HCT116 (cell line): ENCODE results near the gene PHKB. TPM values are rescaled to one million over a fixed set of nuclear protein-coding genes. Genes with fewer than 3 reads are reported as not detected.

Experiments used
- ATAC-seq: fragments of 200-7000 bp; cut with Tn5 transposase; 2 replicates; pipeline ENCODE4 v1.9.1; 2020; ENCODE audit warnings: mild to moderate bottlenecking, moderate library complexity
- BruUV-seq: library from RNA; stranded (reverse); fragments of 400-500 nt; replicated peaks from 2 replicates; lab custom pipeline; 2021; lab: Mats Ljungman, UMichigan
- CTCF ChIA-PET: fragments of 300-600 bp; sonication (Branson Sonifier 250); formaldehyde crosslinking; loops from one replicate; lab custom pipeline; 2021; ENCODE audit warnings: antibody characterized with exemption; lab: Charles Lee
- POLR2A ChIA-PET: fragments of 300-600, 350-600 bp; sonication (Branson Sonifier 250); formaldehyde crosslinking; loops from one replicate; lab custom pipeline; 2021; ENCODE audit warnings: antibody characterized with exemption; lab: Charles Lee
- RAD21 ChIA-PET, 2 experiments: fragments of 300-600 bp; sonication (Branson Sonifier 250); formaldehyde crosslinking; loops; one replicate each; lab custom pipeline; 2023; ENCODE audit warnings: low total read pairs in 2 of 2; ENCODE audit not compliant: uncharacterized antibody in 2 of 2, unreplicated experiment in 2 of 2, low non-redundant PET in 1 of 2; lab: Charles Lee
- DNase-seq: peaks from one replicate; pipeline ENCODE4 v3.0.0-alpha.2; 2010; ENCODE audit warnings: low read depth, low spot score
- H2AFZ ChIP-seq: fragments of 200-600 bp; shearing (Covaris generic), sonication (generic); 2 replicates; pipeline ENCODE4 v1.6.1; 2017; ENCODE audit warnings: low read depth, mixed run types, mixed read lengths, antibody characterized with exemption, low read length; ENCODE audit not compliant: poor library complexity, severe bottlenecking
- H3K27ac ChIP-seq: 2 replicates; pipeline ENCODE4 v1.5.1; 2012; ENCODE audit warnings: low read depth, low read length
- H3K27me3 ChIP-seq: fragments of 200-600 bp; sonication (generic); 2 replicates; pipeline ENCODE4 v1.6.1; 2016; ENCODE audit warnings: mixed run types, low read length, mixed read lengths; ENCODE audit not compliant: insufficient read depth
- H3K36me3 ChIP-seq, 2 experiments: fragments of 200-500 bp in 1 of 2; fragments of 200-600 bp in 1 of 2; sonication (Bioruptor generic) in 1 of 2; sonication (generic) in 1 of 2; 2 replicates each; pipeline versions ENCODE4 v1.5.1 to v1.6.1; 2014 to 2016; ENCODE audit warnings: low read length in 2 of 2, inconsistent platforms in 1 of 2, mixed read lengths in 1 of 2, mixed run types in 1 of 2; ENCODE audit not compliant: insufficient read depth in 2 of 2, control insufficient read depth in 1 of 2
- H3K4me1 ChIP-seq, 2 experiments: fragments of 200-600 bp in 1 of 2; sonication (generic) in 1 of 2; 2 replicates each; pipeline versions ENCODE4 v1.5.1 to v1.6.1; 2012 to 2017; ENCODE audit warnings: low read length in 2 of 2, inconsistent platforms in 1 of 2, mild to moderate bottlenecking in 1 of 2, mixed read lengths in 1 of 2, mixed run types in 1 of 2, moderate library complexity in 1 of 2; ENCODE audit not compliant: insufficient read depth in 2 of 2, control insufficient read depth in 1 of 2
- H3K4me2 ChIP-seq: fragments of 200-600 bp; sonication (generic); 2 replicates; pipeline ENCODE4 v1.6.1; 2017; ENCODE audit warnings: mixed run types, low read length, mixed read lengths
- H3K4me3 ChIP-seq, 2 experiments: fragments of 200-600 bp in 1 of 2; sonication (generic) in 1 of 2; replicated peaks in 1 of 2; 2 replicates each; pipeline ENCODE4 v1.5.1; 2011 to 2016; ENCODE audit warnings: low read length in 2 of 2, control low read depth in 1 of 2, low read depth in 1 of 2, mild to moderate bottlenecking in 1 of 2, mixed read lengths in 1 of 2, mixed run types in 1 of 2
- H3K79me2 ChIP-seq: fragments of 200-600 bp; sonication (generic); 2 replicates; pipeline ENCODE4 v1.6.1; 2017; ENCODE audit warnings: mild to moderate bottlenecking, mixed run types, low read length, moderate library complexity, mixed read lengths; ENCODE audit not compliant: insufficient read depth
- H3K9ac ChIP-seq: fragments of 200-600 bp; sonication (generic); 2 replicates; pipeline ENCODE4 v1.6.1; 2016; ENCODE audit warnings: low read length, mixed read lengths
- H3K9me2 ChIP-seq: fragments of 200-600 bp; sonication (generic), shearing (Covaris generic); 2 replicates; pipeline ENCODE4 v1.6.1; 2017; ENCODE audit warnings: mixed run types, mild to moderate bottlenecking, moderate library complexity; ENCODE audit not compliant: insufficient read depth
- H3K9me3 ChIP-seq, 2 experiments: fragments of 200-500 bp in 1 of 2; fragments of 200-600 bp in 1 of 2; sonication (Bioruptor generic) in 1 of 2; sonication (generic) in 1 of 2; 2 replicates each; pipeline ENCODE4 v1.6.1; 2014 to 2017; ENCODE audit warnings: low read length in 2 of 2, mixed read lengths in 2 of 2, inconsistent platforms in 1 of 2, low read depth in 1 of 2, mild to moderate bottlenecking in 1 of 2, mixed run types in 1 of 2, moderate library complexity in 1 of 2; ENCODE audit not compliant: control insufficient read depth in 1 of 2, insufficient read depth in 1 of 2
- H4K20me1 ChIP-seq: fragments of 200-600 bp; sonication (generic), shearing (Covaris generic); 2 replicates; pipeline ENCODE4 v1.6.1; 2017; ENCODE audit warnings: mixed run types, mild to moderate bottlenecking, moderate library complexity; ENCODE audit not compliant: insufficient read depth
- CBX3 ChIP-seq: IDR thresholded peaks from 2 replicates; pipeline ENCODE4 v1.6.1; 2012; ENCODE audit warnings: low read depth
- CEBPB ChIP-seq: IDR thresholded peaks from 2 replicates; pipeline ENCODE4 v1.6.1; 2012; ENCODE audit warnings: low read depth
- EZH2 ChIP-seq: fragments of 200-600 bp; sonication (generic); IDR thresholded peaks from 2 replicates; pipeline ENCODE4 v1.6.1; 2017; ENCODE audit warnings: antibody characterized with exemption, mixed run types
- FOSL1 ChIP-seq: IDR thresholded peaks from 2 replicates; pipeline ENCODE4 v1.6.1; 2012; ENCODE audit warnings: low read depth
- POLR2A ChIP-seq: IDR thresholded peaks from 2 replicates; pipeline ENCODE4 v1.7.0; 2011; ENCODE audit warnings: borderline replicate concordance; ENCODE audit not compliant: insufficient read depth, insufficient read length; ENCODE audit errors: extremely low read depth
- SP1 ChIP-seq: IDR thresholded peaks from 2 replicates; pipeline ENCODE4 v1.6.1; 2012; ENCODE audit warnings: low read depth
- SRF ChIP-seq: IDR thresholded peaks from 2 replicates; pipeline ENCODE4 v1.6.1; 2012; ENCODE audit warnings: low read depth
- TCF7L2 ChIP-seq: IDR thresholded peaks from 2 replicates; pipeline ENCODE4 v1.7.0; 2011; ENCODE audit warnings: borderline replicate concordance, inconsistent platforms; ENCODE audit not compliant: insufficient read depth, insufficient read length; ENCODE audit errors: extremely low read depth
- ZNF274 ChIP-seq: fragments of 200-500 bp; sonication (Bioruptor generic); IDR thresholded peaks from 2 replicates; pipeline ENCODE4 v1.6.1; 2014; ENCODE audit warnings: mild to moderate bottlenecking, low read depth, low read length, inconsistent platforms
- intact Hi-C: fragments of 100-400 bp; cut with micrococcal nuclease; formaldehyde crosslinking; loops from 2 replicates; pipeline ENCODE4 v1.10.0; 2022
- total RNA-seq: library from RNA; stranded (reverse); gene quantifications from one replicate; pipeline ENCODE4 v1.2.1, GENCODE V29; 2021; ENCODE audit not compliant: unreplicated experiment
- TF ChIP-seq, protein P1 (sequence below): IDR thresholded peaks from 2 replicates; pipeline ENCODE4 v1.6.1; 2012
- TF ChIP-seq, protein P2 (sequence below): IDR thresholded peaks from 2 replicates; pipeline ENCODE4 v1.6.1; 2011; ENCODE audit warnings: mild to moderate bottlenecking, low read length, moderate library complexity; ENCODE audit not compliant: insufficient replicate concordance; ENCODE audit errors: extremely low read depth

The PHKB gene
- total RNA-seq, 1 experiment from 2014 or later: 30.5 TPM

DNA sequence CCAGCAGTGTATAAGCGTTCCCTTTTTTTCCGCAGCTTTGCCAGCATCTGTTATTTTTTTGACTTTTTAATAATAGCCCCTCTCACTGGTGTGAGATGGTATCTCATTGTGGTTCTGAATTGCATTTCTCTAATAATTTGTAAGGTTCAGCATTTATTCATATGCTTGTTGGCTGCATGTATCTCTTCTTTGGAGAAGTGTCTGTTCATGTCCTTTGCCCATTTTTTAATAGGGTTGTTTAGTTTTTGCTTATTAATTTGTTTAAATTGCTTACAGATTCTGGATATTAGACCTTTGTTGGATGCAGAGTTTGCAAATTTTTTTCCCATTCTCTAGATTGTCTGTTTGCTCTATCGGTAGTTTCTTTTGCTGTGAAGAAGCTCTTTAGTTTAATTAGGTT is 26.9 kb downstream of the PHKB start:
- CTCF ChIA-PET: no interaction called here
- no TSS peak for BruUV-seq
- ATAC-seq: no peak
- Histone ChIP-seq H3K79me2 (no peaks in the 10 kb centered on the region; the same call in 1 of the 2 replicates), H3K36me3 (no peaks in the 10 kb centered on the region), H3K4me3 (no peak overlapping the region), H3K27ac (no peak overlapping the region), H4K20me1 (no peaks in the 10 kb centered on the region), H3K4me1 (no peaks in the 10 kb centered on the region), H3K27me3 (no peaks in the 10 kb centered on the region), H3K4me2 (no peak overlapping the region), H3K9me3 (no peaks in the 10 kb centered on the region), H3K9me2 (no peaks in the 10 kb centered on the region), H2AFZ (no peak overlapping the region), H3K9ac (no peak overlapping the region)
- POLR2A ChIA-PET: no interaction called here
- no peak for DNase-seq
- RAD21 ChIA-PET: no interaction called here
- intact Hi-C loops: no loop called here
- TF ChIP-seq TCF7L2: no peak
- TF ChIP-seq, protein P1, sequence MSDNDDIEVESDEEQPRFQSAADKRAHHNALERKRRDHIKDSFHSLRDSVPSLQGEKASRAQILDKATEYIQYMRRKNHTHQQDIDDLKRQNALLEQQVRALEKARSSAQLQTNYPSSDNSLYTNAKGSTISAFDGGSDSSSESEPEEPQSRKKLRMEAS: no peak
- no peak for TF ChIP-seq CEBPB
- TF ChIP-seq SRF: no peak
- TF ChIP-seq, protein P2, sequence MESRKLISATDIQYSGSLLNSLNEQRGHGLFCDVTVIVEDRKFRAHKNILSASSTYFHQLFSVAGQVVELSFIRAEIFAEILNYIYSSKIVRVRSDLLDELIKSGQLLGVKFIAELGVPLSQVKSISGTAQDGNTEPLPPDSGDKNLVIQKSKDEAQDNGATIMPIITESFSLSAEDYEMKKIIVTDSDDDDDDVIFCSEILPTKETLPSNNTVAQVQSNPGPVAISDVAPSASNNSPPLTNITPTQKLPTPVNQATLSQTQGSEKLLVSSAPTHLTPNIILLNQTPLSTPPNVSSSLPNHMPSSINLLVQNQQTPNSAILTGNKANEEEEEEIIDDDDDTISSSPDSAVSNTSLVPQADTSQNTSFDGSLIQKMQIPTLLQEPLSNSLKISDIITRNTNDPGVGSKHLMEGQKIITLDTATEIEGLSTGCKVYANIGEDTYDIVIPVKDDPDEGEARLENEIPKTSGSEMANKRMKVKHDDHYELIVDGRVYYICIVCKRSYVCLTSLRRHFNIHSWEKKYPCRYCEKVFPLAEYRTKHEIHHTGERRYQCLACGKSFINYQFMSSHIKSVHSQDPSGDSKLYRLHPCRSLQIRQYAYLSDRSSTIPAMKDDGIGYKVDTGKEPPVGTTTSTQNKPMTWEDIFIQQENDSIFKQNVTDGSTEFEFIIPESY: no peak
- no peak for TF ChIP-seq ZNF274
- no peak for TF ChIP-seq FOSL1
- no peak for TF ChIP-seq CBX3
- TF ChIP-seq POLR2A: no peak
- TF ChIP-seq EZH2: no peak
- no peak for TF ChIP-seq SP1
